Measurements from ENCODE around the gene METTL24.
"Not testable (repeated sequence)": the region's sequence is repeated elsewhere in the genome, so short reads cannot be mapped to it uniquely, and the experiment has no call there.

METTL24 gene

DNA sequence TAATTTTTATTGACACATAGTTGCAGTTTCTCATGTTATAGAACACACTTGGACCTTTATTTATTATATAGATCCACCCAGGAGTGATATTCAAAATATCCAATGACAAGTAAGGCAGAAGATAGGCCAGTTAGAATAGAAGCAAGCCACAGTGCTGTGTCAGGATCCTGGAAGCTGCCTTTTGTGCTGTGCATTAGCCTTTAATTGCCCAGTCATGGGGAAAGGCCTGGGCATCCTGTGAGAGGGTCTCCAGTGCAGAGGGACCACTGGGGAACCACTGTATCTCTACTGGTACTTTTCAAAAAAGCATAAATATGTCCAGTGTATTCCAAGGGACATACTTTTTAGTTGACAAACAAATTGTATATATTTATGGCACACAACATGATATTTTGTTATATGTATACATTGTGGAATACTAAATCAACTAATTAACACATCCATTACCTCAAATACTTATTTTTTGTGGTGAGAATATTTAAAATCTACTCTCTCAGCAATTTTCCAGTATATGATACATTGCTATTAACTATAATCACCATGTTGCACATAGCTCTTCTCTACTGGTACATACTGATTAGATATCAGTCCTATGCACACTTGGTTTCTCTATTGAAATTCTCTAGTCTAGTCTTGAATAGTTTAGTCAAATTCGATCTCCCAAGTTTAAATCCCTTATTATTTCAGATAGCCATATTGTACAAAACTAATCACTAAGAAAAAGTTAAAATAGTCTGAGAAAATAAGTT, 118.4 kb downstream of the METTL24 start:
- Mint-ChIP-seq H3K27me3 (ENCODE audit: low read depth) (no peaks in the 10 kb centered on the region), H3K4me1 (no peaks in the 10 kb centered on the region), H3K9me3 (no peaks in the 10 kb centered on the region), H3K27ac (no peak overlapping the region), H3K36me3 (ENCODE audit: low read depth) (peaks cover 30% of the 10 kb centered on the region), H3K4me3 (no peak overlapping the region)
- TF ChIP-seq, protein P1, sequence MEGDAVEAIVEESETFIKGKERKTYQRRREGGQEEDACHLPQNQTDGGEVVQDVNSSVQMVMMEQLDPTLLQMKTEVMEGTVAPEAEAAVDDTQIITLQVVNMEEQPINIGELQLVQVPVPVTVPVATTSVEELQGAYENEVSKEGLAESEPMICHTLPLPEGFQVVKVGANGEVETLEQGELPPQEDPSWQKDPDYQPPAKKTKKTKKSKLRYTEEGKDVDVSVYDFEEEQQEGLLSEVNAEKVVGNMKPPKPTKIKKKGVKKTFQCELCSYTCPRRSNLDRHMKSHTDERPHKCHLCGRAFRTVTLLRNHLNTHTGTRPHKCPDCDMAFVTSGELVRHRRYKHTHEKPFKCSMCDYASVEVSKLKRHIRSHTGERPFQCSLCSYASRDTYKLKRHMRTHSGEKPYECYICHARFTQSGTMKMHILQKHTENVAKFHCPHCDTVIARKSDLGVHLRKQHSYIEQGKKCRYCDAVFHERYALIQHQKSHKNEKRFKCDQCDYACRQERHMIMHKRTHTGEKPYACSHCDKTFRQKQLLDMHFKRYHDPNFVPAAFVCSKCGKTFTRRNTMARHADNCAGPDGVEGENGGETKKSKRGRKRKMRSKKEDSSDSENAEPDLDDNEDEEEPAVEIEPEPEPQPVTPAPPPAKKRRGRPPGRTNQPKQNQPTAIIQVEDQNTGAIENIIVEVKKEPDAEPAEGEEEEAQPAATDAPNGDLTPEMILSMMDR (IDR thresholded peaks at IDR 0.05; ENCODE audit: unreplicated experiment in 3 of 3), result no peak

DNA sequence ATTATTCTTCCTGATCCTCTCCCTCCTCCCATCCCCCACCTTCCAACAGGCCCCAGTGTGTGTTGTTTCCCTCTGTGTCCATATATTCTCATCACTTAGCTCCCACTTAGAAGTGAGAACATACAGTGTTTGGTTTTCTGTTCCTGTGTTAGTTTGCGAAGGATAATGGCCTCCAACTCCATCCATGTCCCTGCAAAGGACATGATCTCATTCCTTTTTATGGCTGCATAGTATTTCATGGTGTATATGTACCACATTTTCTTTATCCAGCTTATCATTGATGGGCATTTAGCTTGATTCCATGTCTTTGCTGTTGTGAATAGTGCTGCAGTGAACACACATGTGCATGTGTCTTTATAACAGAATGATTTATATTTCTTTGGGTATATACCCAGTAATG, 122.1 kb downstream of the METTL24 start:
- not testable (repeated sequence) for H3K27me3 Mint-ChIP-seq (ENCODE audit: low read depth); H3K4me3 Mint-ChIP-seq; H3K27ac Mint-ChIP-seq; H3K4me1 Mint-ChIP-seq; H3K9me3 Mint-ChIP-seq
- peaks cover 27% of the 10 kb centered on the region for H3K36me3 Mint-ChIP-seq (ENCODE audit: low read depth)

DNA sequence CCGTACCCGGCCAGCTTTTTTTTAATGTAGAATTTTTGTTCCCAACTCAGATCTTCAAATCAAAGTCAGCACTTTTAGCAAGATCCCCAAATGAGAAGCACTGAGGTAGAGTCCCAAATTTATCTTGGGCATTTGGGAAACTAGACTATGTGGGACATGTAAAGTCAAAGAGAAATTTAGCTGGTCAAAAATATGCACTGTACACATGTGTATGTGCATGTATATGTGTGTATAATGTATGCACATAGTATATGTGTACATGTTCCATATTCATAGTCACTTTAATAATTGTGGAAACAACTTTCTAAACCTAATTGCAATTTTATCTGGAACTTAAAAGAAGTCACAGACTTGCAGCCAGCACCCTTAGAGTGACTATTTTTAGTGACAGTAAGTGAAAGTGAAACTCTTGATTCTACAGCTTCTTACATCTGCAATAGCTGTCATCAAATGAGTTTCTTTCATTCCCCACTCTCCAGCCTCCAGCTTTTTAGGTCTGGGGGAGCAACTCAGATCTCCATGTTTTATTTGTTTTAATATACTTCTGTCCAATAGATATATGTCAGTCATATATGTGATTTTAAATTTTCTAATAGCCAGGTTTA, 124.3 kb downstream of the METTL24 start:
- Mint-ChIP-seq H3K27me3 (ENCODE audit: low read depth) (no peaks in the 10 kb centered on the region), H3K4me3 (no peak overlapping the region), H3K9me3 (no peaks in the 10 kb centered on the region), H3K27ac (no peak overlapping the region), H3K4me1 (no peaks in the 10 kb centered on the region), H3K36me3 (ENCODE audit: low read depth) (peaks cover 31% of the 10 kb centered on the region)
- TF ChIP-seq, protein P1 (IDR thresholded peaks at IDR 0.05; ENCODE audit: unreplicated experiment in 3 of 3), result no peak

DNA sequence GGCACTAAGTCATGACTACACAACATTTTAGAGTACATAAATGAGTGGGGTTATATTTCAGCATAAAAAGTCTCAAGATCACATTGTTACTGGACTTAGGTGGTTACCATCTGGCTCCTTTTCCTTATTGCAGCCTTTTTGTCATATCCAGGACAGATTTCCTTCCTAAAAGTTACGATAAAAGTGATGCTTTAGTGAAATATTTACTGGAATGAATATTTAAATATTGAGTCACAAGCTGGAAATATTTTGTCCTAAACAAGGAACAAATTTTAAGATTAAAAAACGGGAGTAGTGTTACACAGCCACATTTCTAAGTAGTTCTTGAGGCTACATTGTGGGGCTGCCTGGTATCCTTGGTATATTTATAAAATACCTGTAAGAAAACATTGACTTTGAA, 125.7 kb downstream of the METTL24 start:
- TF ChIP-seq, protein P1 (IDR thresholded peaks at IDR 0.05; ENCODE audit: unreplicated experiment in 3 of 3), result no peak
- no peaks in the 10 kb centered on the region for H3K9me3 Mint-ChIP-seq
- peaks cover 32% of the 10 kb centered on the region for H3K36me3 Mint-ChIP-seq (ENCODE audit: low read depth)
- no peaks in the 10 kb centered on the region for H3K4me1 Mint-ChIP-seq
- no peaks in the 10 kb centered on the region for H3K27me3 Mint-ChIP-seq (ENCODE audit: low read depth)
- no peak overlapping the region for H3K4me3 Mint-ChIP-seq
- no peak overlapping the region for H3K27ac Mint-ChIP-seq

DNA sequence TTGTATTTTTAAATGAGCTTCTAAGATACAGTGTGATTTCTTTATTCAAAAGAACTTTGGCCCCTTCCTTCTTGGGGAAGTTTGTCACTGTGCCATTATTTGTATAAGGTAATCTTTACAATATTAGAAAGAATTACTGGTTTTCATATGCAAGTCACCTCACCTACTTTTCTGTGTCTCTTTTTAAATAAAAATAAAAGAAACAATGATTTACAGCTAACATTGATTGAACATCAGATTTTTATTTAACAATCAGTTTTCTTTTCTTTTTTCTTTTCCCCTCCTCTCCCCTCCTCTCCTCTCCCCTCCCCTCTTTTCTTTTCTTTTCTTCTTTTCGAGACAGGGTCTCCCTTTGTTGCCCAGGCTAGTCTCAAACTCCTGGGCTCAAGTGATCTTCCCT, 131.9 kb downstream of the METTL24 start:
- H3K9me3 Mint-ChIP-seq, result no peaks in the 10 kb centered on the region
- TF ChIP-seq, protein P1 (IDR thresholded peaks at IDR 0.05; ENCODE audit: unreplicated experiment in 3 of 3), result no peak
- H3K27ac Mint-ChIP-seq, result no peak overlapping the region
- no peaks in the 10 kb centered on the region for H3K4me1 Mint-ChIP-seq
- no peak overlapping the region for H3K4me3 Mint-ChIP-seq
- no peaks in the 10 kb centered on the region for H3K27me3 Mint-ChIP-seq (ENCODE audit: low read depth)
- H3K36me3 Mint-ChIP-seq (ENCODE audit: low read depth), result peaks cover 41% of the 10 kb centered on the region

DNA sequence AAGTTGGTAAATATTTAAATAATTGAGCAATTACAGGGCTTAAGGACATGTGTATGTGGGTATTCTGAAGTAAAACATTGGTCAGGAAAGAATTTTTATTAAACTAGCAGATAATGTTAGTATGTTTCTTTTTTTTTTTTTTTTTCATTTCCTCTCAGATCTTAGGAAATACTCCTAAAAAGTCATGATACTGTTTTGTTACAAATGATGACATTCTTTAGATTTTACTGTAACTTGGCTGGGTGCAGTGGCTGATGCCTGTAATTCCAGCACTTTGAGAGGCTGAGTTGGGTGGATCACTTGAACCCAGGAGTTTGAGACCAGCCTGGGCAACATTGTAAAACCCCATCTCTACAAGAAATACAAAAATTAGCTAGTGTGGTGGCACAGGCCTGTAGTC, 136.4 kb downstream of the METTL24 start:
- Mint-ChIP-seq H3K9me3 (no peaks in the 10 kb centered on the region), H3K36me3 (ENCODE audit: low read depth) (peaks cover 55% of the 10 kb centered on the region), H3K27ac (no peak overlapping the region), H3K27me3 (ENCODE audit: low read depth) (no peaks in the 10 kb centered on the region), H3K4me3 (no peak overlapping the region), H3K4me1 (no peaks in the 10 kb centered on the region)
- TF ChIP-seq, protein P1 (IDR thresholded peaks at IDR 0.05; ENCODE audit: unreplicated experiment in 3 of 3), result no peak

Data from nephron (organoid).